Measurements from ENCODE around the gene ITIH4.

DNA sequence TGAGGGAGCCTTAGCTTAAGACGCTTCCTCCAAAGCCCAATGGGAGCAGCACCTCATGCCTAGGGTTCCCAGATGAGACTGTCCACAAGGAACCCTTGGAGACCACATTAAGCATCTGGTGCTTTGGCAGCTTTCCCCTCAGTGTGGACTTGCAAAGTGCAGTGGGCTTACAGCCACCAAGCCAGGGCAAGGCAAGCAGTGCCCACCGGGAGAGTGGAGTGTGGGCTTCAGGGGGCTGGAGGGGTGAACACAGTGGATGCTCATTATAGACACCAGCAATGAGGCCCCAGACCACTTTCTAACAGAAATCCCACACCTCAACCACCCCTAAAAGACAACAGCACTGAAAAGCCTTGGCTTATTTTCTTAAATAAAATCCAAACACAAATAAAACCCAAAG is 13.4 kb upstream of the ITIH4 start:
- TF ChIP-seq, protein P1, sequence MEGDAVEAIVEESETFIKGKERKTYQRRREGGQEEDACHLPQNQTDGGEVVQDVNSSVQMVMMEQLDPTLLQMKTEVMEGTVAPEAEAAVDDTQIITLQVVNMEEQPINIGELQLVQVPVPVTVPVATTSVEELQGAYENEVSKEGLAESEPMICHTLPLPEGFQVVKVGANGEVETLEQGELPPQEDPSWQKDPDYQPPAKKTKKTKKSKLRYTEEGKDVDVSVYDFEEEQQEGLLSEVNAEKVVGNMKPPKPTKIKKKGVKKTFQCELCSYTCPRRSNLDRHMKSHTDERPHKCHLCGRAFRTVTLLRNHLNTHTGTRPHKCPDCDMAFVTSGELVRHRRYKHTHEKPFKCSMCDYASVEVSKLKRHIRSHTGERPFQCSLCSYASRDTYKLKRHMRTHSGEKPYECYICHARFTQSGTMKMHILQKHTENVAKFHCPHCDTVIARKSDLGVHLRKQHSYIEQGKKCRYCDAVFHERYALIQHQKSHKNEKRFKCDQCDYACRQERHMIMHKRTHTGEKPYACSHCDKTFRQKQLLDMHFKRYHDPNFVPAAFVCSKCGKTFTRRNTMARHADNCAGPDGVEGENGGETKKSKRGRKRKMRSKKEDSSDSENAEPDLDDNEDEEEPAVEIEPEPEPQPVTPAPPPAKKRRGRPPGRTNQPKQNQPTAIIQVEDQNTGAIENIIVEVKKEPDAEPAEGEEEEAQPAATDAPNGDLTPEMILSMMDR (IDR thresholded peaks at IDR 0.05; ENCODE audit: borderline replicate concordance, extremely low read depth, low read length, poor library complexity, severe bottlenecking): no peak
- no peak for TF ChIP-seq EZH2 (IDR thresholded peaks at IDR 0.05; ENCODE audit: borderline replicate concordance, low read depth, low read length, severe bottlenecking)

Measured in DND-41 (cell line).